ENCODE results near the gene AP3D1.

Gene AP3D1

GRCh38 chr19:2126879-2127518, 24.4 kb downstream of the AP3D1 start:
- DNase-seq: no peak

GRCh38 chr19:2123682-2124387, 27.5 kb downstream of the AP3D1 start:
- no peak for DNase-seq

GRCh38 chr19:2122982-2123381, 28.4 kb downstream of the AP3D1 start:
- DNase-seq: no peak

- no peak for DNase-seq
Measured at GRCh38 chr19:2122251-2122650, 29.1 kb downstream of the AP3D1 start.

- DNase-seq: no peak
Measured at GRCh38 chr19:2121416-2122051, 29.8 kb downstream of the AP3D1 start.

DNA sequence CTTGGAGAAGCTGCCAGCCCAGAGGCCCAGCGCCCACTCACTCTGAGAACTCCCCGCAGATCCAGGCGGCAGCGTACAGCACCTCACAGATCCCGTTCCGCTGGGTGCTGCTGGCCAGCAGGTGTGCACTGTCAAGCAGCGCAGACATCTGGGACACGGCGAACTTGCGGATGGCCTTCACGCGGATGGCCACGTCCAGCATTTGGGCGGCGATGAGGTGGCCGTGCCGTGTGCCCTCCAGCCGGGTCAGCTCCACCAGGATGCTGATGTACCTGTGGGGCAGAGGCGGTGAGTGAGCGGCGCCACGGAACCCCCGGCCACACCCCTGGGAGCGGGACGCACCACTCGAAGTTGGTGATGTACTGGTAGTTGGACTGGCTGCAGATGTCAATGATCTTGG, 30.5 kb downstream of the AP3D1 start:
- no peak for DNase-seq

GRCh38 chr19:2119921-2120785, 31.2 kb downstream of the AP3D1 start:
- no peak for DNase-seq

DNA sequence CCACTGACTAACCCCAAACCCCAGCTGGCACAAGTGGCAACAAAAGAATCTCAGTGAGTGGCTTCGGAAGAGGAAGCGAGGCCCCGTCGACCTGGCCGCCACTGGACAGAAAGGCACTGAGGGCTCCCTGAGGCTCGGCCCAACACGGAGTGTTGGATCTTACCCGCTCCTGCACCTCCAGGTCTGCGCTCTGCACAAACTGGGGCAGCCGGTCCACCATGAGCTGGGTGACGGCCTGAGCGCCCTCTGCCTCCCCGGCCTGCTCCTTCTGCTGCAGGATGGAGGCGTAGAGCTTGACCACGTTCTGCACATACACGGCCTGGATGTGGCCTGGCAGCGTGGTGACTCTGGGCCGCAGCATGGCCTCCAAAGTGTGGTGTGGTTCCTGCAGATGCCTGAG, 32.9 kb downstream of the AP3D1 start:
- DNase-seq: no peak

DNA sequence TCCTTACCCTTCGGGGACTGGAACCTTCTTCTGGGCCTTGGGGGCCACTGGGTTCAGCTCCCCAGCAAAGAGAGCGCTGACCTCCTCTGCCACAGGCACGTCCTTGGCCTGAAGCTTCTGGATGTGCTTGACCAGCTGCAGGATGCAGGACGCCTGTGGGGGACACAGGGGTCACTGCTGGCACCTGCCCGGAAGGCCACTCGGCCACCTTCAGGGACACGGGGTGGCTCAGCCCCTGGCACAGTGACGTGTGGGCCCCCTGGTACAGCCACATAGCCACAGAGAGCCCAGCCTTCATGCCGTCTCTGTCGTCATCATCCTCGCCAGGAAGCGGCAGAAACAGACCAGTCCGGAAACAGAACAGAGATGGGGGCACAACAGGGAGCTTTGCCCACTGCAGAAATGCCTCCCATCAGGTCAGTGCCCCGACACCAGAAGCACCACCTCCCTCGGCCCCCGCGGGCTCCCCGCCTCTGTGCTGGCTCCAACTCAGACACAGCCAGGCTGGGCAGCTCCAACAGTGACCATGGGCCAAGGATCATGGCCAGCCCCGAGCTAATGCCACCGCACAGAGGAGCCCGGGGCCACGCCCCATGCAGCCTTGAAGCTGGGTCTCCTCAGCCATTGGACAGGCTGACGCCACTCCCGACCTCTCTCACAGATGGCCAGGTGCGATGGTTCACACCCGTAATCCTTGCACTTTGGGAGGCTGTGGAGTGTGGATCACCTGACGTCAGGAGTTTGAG, 34.0 kb downstream of the AP3D1 start:
- no peak for DNase-seq

- DNase-seq: no peak
Measured at GRCh38 chr19:2116507-2116906, 34.9 kb downstream of the AP3D1 start.

DNA sequence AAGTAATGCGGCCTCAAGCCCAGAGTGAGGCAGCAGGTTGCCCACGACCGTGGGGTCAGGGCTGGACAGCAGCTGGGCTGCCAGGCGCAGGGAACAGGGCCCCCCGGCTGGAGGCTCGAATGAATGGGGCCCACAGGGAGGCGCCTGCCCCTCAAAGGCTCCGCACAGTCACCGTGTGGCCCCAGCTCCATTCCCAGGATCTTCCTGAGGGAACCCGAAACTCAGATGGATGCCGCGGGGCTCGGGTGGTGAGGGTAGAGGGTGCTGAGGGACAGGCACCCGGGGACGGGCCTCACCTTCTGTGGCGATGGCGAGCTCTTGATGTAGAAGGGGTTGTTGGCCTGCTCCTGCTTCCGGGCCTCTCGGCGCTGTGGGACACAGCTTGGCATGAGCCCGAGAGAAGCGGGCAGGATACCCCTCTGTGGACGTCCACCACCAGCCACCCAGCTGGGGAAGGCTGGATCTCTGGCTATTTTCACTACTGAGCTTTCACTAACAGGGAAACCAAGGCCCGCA, 35.4 kb downstream of the AP3D1 start:
- DNase-seq: no peak

DNA sequence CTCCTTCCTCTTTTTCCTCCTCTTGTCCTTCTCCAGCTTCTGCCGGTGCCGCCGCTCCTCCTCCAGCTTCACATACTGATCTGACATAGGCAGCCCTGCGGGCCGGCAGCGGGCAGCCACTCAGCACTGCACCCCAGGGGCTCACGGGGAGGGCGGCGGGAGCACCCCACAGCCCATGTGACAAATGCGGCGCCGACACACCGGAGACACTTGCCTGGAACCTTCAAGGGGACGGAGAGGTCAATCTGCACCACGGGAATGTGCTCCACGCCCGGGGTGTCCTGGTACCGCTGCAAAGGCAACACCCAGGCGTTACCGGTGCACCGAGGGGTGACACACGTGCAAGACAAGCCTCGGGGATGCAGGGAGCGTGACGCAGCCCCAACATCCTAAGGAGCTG, 36.0 kb downstream of the AP3D1 start:
- DNase-seq: no peak

GRCh38 chr19:2114821-2115220, 36.5 kb downstream of the AP3D1 start:
- DNase-seq: no peak

DNA sequence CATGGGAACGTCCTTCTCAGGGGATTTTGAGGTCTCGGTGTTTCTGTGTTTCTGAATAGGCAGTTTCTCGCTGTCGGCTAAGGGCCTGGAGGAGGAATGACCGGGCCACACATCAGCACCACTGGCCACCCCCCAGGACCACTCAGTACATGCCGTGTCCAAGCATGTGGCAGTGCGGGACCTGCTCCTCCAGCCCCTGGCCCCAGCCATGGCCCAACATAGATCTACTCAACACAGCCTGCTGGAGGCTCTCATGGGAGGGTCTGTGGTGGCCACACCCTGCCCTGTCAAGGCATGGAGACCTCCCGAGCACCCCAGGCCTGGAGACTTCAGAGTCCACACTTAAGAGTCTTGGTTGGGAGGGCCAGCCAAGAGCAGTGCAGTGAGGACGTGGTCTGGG, 37.1 kb downstream of the AP3D1 start:
- DNase-seq: no peak

- DNase-seq: no peak
Measured at GRCh38 chr19:2113439-2114211, 37.7 kb downstream of the AP3D1 start.

DNA sequence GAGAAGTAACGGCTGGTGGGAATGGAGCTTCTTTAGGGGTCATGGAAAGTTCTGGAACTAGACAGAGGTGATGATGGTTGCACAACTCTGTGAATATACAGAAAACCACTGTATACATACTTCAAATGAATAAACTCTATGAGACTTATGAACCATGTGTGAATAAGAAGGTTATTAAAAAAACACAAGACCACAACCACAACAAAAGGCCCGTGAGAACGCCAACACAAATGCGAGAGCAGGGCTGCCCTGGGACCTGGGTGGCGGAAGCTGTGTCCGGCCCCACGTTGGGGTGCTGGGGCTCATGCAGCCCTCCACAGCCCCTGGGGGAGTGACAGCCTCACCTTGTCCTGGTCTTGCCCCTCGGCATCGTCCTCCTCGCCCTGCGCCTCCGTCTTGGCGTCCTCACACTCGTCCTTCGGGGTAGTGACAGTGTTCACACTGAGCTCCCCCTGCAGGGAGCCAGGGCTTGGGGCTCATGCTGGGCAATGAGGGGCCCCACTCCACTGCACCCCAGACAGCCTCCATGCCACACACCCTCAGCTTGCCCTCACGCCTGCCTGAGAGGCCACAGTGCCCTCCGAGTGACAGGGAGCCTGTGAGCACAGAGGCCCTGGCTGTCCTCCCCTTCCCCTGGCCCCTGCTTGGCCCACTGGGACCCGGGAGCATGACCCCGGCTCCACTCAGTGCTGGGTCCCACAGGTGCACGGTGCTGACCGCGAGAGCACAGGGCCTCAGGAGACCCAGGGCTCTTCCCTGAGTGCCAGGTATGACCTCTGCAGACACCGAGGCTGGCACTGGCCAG, 38.6 kb downstream of the AP3D1 start:
- no peak for DNase-seq

- no peak for DNase-seq
Measured at GRCh38 chr19:2111886-2112285, 39.5 kb downstream of the AP3D1 start.

- DNase-seq: no peak
Measured at GRCh38 chr19:2111425-2111824, 39.9 kb downstream of the AP3D1 start.

- no peak for DNase-seq
Measured at GRCh38 chr19:2110822-2111221, 40.5 kb downstream of the AP3D1 start.

GRCh38 chr19:2109046-2109864, 42.1 kb downstream of the AP3D1 start:
- DNase-seq: no peak

Data from midbrain (tissue), 1 donor.